Mucosa of stomach (tissue), 1 donor: Measurements from ENCODE around the gene SEMA4D.

Experiments
- H3K27me3 ChIP-seq: one replicate; pipeline ENCODE4 v1.7.0; 2013; ENCODE audit warnings: mild to moderate bottlenecking, low read length; ENCODE audit not compliant: control insufficient read depth, insufficient read depth
- H3K36me3 ChIP-seq: one replicate; pipeline ENCODE4 v1.7.0; 2013; ENCODE audit warnings: low read length; ENCODE audit not compliant: control insufficient read depth, insufficient read depth
- H3K4me1 ChIP-seq: one replicate; pipeline ENCODE4 v1.7.0; 2013; ENCODE audit warnings: mild to moderate bottlenecking, low read length; ENCODE audit not compliant: control insufficient read depth, insufficient read depth
- H3K4me3 ChIP-seq: one replicate; pipeline ENCODE4 v1.7.0; 2013; ENCODE audit warnings: low read length
- H3K9ac ChIP-seq: one replicate; pipeline ENCODE4 v1.7.0; 2013; ENCODE audit warnings: mild to moderate bottlenecking, low read length, moderate library complexity
- H3K9me3 ChIP-seq: one replicate; pipeline ENCODE4 v1.7.0; 2013; ENCODE audit warnings: mild to moderate bottlenecking, low read length, moderate library complexity; ENCODE audit not compliant: control insufficient read depth
- donor health status: Pancreatic carcinoma.

The SEMA4D gene

GRCh38 chr9:89386797-89387196 is 111.1 kb downstream of the SEMA4D start:
- peaks cover 10% of the 10 kb centered on the region for H3K36me3 ChIP-seq

GRCh38 chr9:89386206-89386605 is 111.7 kb downstream of the SEMA4D start:
- no peaks in the 10 kb centered on the region for H3K27me3 ChIP-seq
- H3K9ac ChIP-seq: no peak overlapping the region
- H3K4me3 ChIP-seq: no peak overlapping the region
- peaks cover 10% of the 10 kb centered on the region for H3K36me3 ChIP-seq
- no peaks in the 10 kb centered on the region for H3K4me1 ChIP-seq
- no peaks in the 10 kb centered on the region for H3K9me3 ChIP-seq

More at GRCh38 chr9:89386797-89387196, 111.1 kb downstream of the SEMA4D start:
- Histone ChIP-seq H3K4me1 (no peaks in the 10 kb centered on the region), H3K9ac (no peak overlapping the region), H3K9me3 (no peaks in the 10 kb centered on the region), H3K4me3 (no peak overlapping the region), H3K27me3 (no peaks in the 10 kb centered on the region)

GRCh38 chr9:89384783-89385182 is 113.1 kb downstream of the SEMA4D start:
- H3K36me3 ChIP-seq: peaks cover 6% of the 10 kb centered on the region
- no peaks in the 10 kb centered on the region for H3K4me1 ChIP-seq

GRCh38 chr9:89383721-89384300 is 114.1 kb downstream of the SEMA4D start:
- Histone ChIP-seq H3K4me3 (no peak overlapping the region), H3K9ac (no peak overlapping the region), H3K27me3 (no peaks in the 10 kb centered on the region), H3K4me1 (no peaks in the 10 kb centered on the region), H3K9me3 (no peaks in the 10 kb centered on the region), H3K36me3 (peaks cover 6% of the 10 kb centered on the region)

More at GRCh38 chr9:89384783-89385182, 113.1 kb downstream of the SEMA4D start:
- no peaks in the 10 kb centered on the region for H3K27me3 ChIP-seq
- no peaks in the 10 kb centered on the region for H3K9me3 ChIP-seq
- H3K9ac ChIP-seq: no peak overlapping the region
- H3K4me3 ChIP-seq: no peak overlapping the region

GRCh38 chr9:89383030-89383720 is 114.7 kb downstream of the SEMA4D start:
- H3K9ac ChIP-seq: no peak overlapping the region

GRCh38 chr9:89382026-89382986 is 115.6 kb downstream of the SEMA4D start:
- Histone ChIP-seq H3K36me3 (peaks cover 6% of the 10 kb centered on the region), H3K27me3 (no peaks in the 10 kb centered on the region), H3K9ac (no peak overlapping the region), H3K4me3 (no peak overlapping the region), H3K9me3 (no peaks in the 10 kb centered on the region), H3K4me1 (no peaks in the 10 kb centered on the region)

More at GRCh38 chr9:89383030-89383720, 114.7 kb downstream of the SEMA4D start:
- Histone ChIP-seq H3K27me3 (no peaks in the 10 kb centered on the region), H3K9me3 (no peaks in the 10 kb centered on the region), H3K36me3 (peaks cover 6% of the 10 kb centered on the region), H3K4me1 (no peaks in the 10 kb centered on the region), H3K4me3 (no peak overlapping the region)

- Histone ChIP-seq H3K36me3 (no peaks in the 10 kb centered on the region), H3K9ac (no peak overlapping the region), H3K4me1 (no peaks in the 10 kb centered on the region)
Measured at GRCh38 chr9:89381308-89381609, 116.7 kb downstream of the SEMA4D start.

GRCh38 chr9:89380437-89381307 is 117.2 kb downstream of the SEMA4D start:
- Histone ChIP-seq H3K4me1 (no peaks in the 10 kb centered on the region), H3K27me3 (no peaks in the 10 kb centered on the region), H3K36me3 (no peaks in the 10 kb centered on the region), H3K9ac (no peak overlapping the region), H3K9me3 (no peaks in the 10 kb centered on the region), H3K4me3 (no peak overlapping the region)

More at GRCh38 chr9:89381308-89381609, 116.7 kb downstream of the SEMA4D start:
- Histone ChIP-seq H3K4me3 (no peak overlapping the region), H3K27me3 (no peaks in the 10 kb centered on the region), H3K9me3 (no peaks in the 10 kb centered on the region)

GRCh38 chr9:89379508-89380115 is 118.3 kb downstream of the SEMA4D start:
- no peaks in the 10 kb centered on the region for H3K4me1 ChIP-seq
- H3K9me3 ChIP-seq: no peaks in the 10 kb centered on the region
- no peaks in the 10 kb centered on the region for H3K27me3 ChIP-seq
- H3K9ac ChIP-seq: no peak overlapping the region
- no peaks in the 10 kb centered on the region for H3K36me3 ChIP-seq
- no peak overlapping the region for H3K4me3 ChIP-seq

GRCh38 chr9:89379031-89379430 is 118.9 kb downstream of the SEMA4D start:
- Histone ChIP-seq H3K9me3 (no peaks in the 10 kb centered on the region), H3K9ac (no peak overlapping the region), H3K4me1 (no peaks in the 10 kb centered on the region), H3K36me3 (peaks cover 3% of the 10 kb centered on the region), H3K27me3 (no peaks in the 10 kb centered on the region), H3K4me3 (no peak overlapping the region)

- Histone ChIP-seq H3K9ac (no peak overlapping the region), H3K36me3 (peaks cover 3% of the 10 kb centered on the region), H3K4me3 (no peak overlapping the region)
Measured at GRCh38 chr9:89378541-89378940, 119.4 kb downstream of the SEMA4D start.

More at GRCh38 chr9:89378541-89378940, 119.4 kb downstream of the SEMA4D start:
- no peaks in the 10 kb centered on the region for H3K27me3 ChIP-seq
- H3K9me3 ChIP-seq: no peaks in the 10 kb centered on the region
- H3K4me1 ChIP-seq: no peaks in the 10 kb centered on the region
